Endothelial cell of umbilical vein (primary cell): Measurements from ENCODE around the gene GEMIN7.

Source experiments
- CTCF ChIP-seq, 2 donors: IDR thresholded peaks; 1 replicate in 1 of 2; 2 replicates in 1 of 2; pipeline ENCODE4 v1.5.1; 2011; ENCODE audit warnings: low read length in 2 of 2, mild to moderate bottlenecking in 2 of 2, moderate library complexity in 2 of 2, control low read depth in 1 of 2, inconsistent platforms in 1 of 2, low read depth in 1 of 2; ENCODE audit not compliant: insufficient read depth in 1 of 2; ENCODE audit errors: extremely low read depth in 1 of 2
- EZH2 ChIP-seq: IDR thresholded peaks from 2 replicates; pipeline ENCODE4 v1.6.1; 2012; ENCODE audit warnings: borderline replicate concordance, low read depth, mild to moderate bottlenecking, moderate library complexity, low read length, inconsistent platforms; ENCODE audit not compliant: severe bottlenecking
- GATA2 ChIP-seq: IDR thresholded peaks from 2 replicates; pipeline ENCODE4 v1.7.0; 2011; ENCODE audit warnings: low read depth, mild to moderate bottlenecking, moderate library complexity, mixed read lengths, low read length; ENCODE audit not compliant: insufficient read length, insufficient read depth
- JUN ChIP-seq: IDR thresholded peaks from 2 replicates; pipeline ENCODE4 v1.6.1; 2011; ENCODE audit warnings: borderline replicate concordance, low read depth; ENCODE audit not compliant: insufficient read length, insufficient read depth
- MAX ChIP-seq: IDR thresholded peaks from 2 replicates; pipeline ENCODE4 v1.6.1; 2011; ENCODE audit not compliant: insufficient read depth, insufficient read length
- POLR2A ChIP-seq: IDR thresholded peaks from 2 replicates; pipeline ENCODE4 v1.6.1; 2012; ENCODE audit warnings: low read depth, mild to moderate bottlenecking, control low read depth, low read length
- POLR2AphosphoS5 ChIP-seq: IDR thresholded peaks from 2 replicates; pipeline ENCODE4 v1.6.1; 2012; ENCODE audit warnings: low read depth, mild to moderate bottlenecking, control low read depth, low read length, moderate library complexity; ENCODE audit not compliant: insufficient read depth

GRCh38 chr19:45047188-45047797 lies 31.8 kb upstream of the GEMIN7 start:
- no peak for TF ChIP-seq MAX
- TF ChIP-seq POLR2AphosphoS5, result no peak
- no peak for TF ChIP-seq POLR2A
- TF ChIP-seq CTCF (IDR thresholded peaks at IDR 0.05; ENCODE audit: extremely low read depth in 1 of 2, insufficient read depth in 1 of 2, low read depth in 1 of 2, low read length in 2 of 2), result no peak
- TF ChIP-seq GATA2, result no peak
- no peak for TF ChIP-seq EZH2
- TF ChIP-seq JUN, result no peak
